Stomach (tissue), 4 donors: ENCODE results near the gene SLCO4C1.

Experiments
- CTCF ChIP-seq, 7 experiments: fragments of 450-650 bp in 4 of 7; fragments of 200-600 bp in 3 of 7; sonication (generic) in 3 of 7; IDR thresholded peaks; one replicate each; pipeline ENCODE4 v1.5.1; 2016 to 2019; ENCODE audit warnings: antibody characterized with exemption in 7 of 7, control low read depth in 2 of 7, mild to moderate bottlenecking in 1 of 7
- EP300 ChIP-seq: sonication (generic); formaldehyde crosslinking; IDR thresholded peaks from one replicate; pipeline ENCODE4 v1.6.1; 2017; ENCODE audit warnings: antibody characterized with exemption
- POLR2A ChIP-seq, 4 donors: fragments of 450-650 bp; IDR thresholded peaks; one replicate each; pipeline ENCODE4 v1.6.1; 2016; ENCODE audit warnings: antibody characterized with exemption in 4 of 4, control low read depth in 2 of 4, mild to moderate bottlenecking in 1 of 4, moderate library complexity in 1 of 4
- POLR2AphosphoS5 ChIP-seq, 3 donors: sonication (generic); formaldehyde crosslinking; IDR thresholded peaks; one replicate each; pipeline ENCODE4 v1.6.1; 2016; ENCODE audit warnings: antibody characterized with exemption in 3 of 3

- TF ChIP-seq CTCF (IDR thresholded peaks at IDR 0.05), result no peak
- TF ChIP-seq POLR2A (IDR thresholded peaks at IDR 0.05), result no peak
- no peak for TF ChIP-seq POLR2AphosphoS5 (IDR thresholded peaks at IDR 0.05)
- no peak for TF ChIP-seq EP300
Measured at GRCh38 chr5:102341681-102342288, 45.7 kb upstream of the SLCO4C1 start.
